Right lobe of liver (tissue), 4 donors: ENCODE data around the gene AGO1.

ENCODE experiments used
- POLR2A ChIP-seq: fragments of 450-650 bp; IDR thresholded peaks from one replicate; pipeline ENCODE4 v1.6.1; 2017; ENCODE audit warnings: antibody characterized with exemption, mild to moderate bottlenecking
- TF ChIP-seq, protein P1 (sequence below), 4 donors: fragments of 200-600 bp in 3 of 4; fragments of 450-650 bp in 1 of 4; IDR thresholded peaks; one replicate each; pipeline versions ENCODE4 v1.5.1 to v1.8.0; 2016 to 2022; ENCODE audit warnings: antibody characterized with exemption in 4 of 4, mild to moderate bottlenecking in 2 of 4
- donor health status: DM: no; HTN: no; CAD: no.
- donor health status: DM: no; HTN: no; CAD: no.
- donor health status: DM: no; HTN: yes; CAD: no.

DNA sequence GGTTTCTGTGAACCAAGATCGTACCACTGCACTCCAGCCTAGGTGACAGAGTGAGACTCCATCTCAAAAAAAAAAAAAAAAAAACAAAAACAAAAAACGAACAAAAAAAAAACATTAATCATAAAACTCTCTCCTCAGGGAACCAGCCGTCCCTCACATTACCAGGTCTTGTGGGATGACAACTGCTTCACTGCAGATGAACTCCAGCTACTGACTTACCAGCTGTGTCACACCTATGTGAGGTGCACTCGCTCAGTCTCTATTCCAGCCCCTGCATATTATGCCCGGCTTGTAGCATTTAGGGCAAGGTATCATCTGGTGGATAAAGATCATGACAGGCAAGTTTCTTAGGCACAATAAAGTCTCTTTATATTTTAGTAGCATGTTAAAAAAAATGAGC, 32.3 kb upstream of the AGO1 start:
- TF ChIP-seq, protein P1, sequence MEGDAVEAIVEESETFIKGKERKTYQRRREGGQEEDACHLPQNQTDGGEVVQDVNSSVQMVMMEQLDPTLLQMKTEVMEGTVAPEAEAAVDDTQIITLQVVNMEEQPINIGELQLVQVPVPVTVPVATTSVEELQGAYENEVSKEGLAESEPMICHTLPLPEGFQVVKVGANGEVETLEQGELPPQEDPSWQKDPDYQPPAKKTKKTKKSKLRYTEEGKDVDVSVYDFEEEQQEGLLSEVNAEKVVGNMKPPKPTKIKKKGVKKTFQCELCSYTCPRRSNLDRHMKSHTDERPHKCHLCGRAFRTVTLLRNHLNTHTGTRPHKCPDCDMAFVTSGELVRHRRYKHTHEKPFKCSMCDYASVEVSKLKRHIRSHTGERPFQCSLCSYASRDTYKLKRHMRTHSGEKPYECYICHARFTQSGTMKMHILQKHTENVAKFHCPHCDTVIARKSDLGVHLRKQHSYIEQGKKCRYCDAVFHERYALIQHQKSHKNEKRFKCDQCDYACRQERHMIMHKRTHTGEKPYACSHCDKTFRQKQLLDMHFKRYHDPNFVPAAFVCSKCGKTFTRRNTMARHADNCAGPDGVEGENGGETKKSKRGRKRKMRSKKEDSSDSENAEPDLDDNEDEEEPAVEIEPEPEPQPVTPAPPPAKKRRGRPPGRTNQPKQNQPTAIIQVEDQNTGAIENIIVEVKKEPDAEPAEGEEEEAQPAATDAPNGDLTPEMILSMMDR (IDR thresholded peaks at IDR 0.05), result no peak
- TF ChIP-seq POLR2A, result no peak
